Measurements from ENCODE around the gene TARS2. TPM values are rescaled to one million over a fixed set of nuclear protein-coding genes. Genes with fewer than 3 reads are reported as not detected.
A peak's percentile ranks its signal among the peaks of the same experiment; 100 is the strongest.

The TARS2 gene
- total and polyA plus RNA-seq, 2 of the 13 experiments (the other 11 are each of a cell fraction or from before 2014, with no cell fraction given), result 21.3 to 22.8 TPM

DNA sequence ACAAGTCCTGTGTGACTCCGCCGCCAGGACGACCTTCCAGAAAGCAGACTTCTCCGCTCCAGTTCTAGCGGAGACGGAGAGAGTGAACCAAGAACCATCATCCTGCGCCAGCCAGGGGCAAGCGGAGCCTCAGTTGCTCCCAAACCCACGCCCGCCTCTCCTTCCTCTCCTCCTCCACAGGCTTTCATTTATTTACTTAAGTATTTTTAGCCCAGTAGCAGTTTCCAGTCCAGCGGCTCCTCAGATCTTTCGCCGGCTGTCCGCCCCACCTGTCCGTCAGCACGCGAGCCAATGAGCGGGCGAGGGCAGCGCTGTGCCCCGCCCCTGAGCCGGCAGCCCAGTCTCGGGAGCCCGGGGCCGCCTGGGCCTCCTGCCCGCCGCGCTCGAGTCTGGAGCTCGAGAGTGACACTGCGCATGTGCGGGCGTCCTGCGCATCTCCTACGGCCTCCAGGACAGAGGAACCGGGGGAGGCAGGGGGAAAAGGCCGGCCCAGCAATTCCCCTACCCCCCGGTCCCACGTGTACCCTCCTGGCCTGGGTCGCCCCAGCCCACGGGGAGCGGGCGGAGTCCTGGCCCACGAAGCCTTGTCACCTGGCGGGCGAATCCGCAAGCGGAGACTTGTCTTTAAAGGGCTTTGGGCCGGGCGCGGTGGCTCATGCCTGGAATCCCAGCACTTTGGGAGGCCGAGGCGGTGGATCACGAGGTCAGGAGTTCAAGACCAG is 28.3 kb downstream of the TARS2 start, which contains the start of gene FALEC (continued):
- TF ChIP-seq BRF2 (CRISPR knock-in tag; IDR thresholded peaks at IDR 0.05) (no peak), XBP1 (CRISPR knock-in tag; IDR thresholded peaks at IDR 0.05) (no peak), ZNF260 (CRISPR knock-in tag; IDR thresholded peaks at IDR 0.05; ENCODE audit: borderline replicate concordance, low read depth) (no peak), SIX1 (CRISPR knock-in tag; IDR thresholded peaks at IDR 0.05; ENCODE audit: borderline replicate concordance) (no peak), RXRA (CRISPR knock-in tag; IDR thresholded peaks at IDR 0.05) (no peak), CENPBD1 (CRISPR knock-in tag; IDR thresholded peaks at IDR 0.05; ENCODE audit: borderline replicate concordance, low read depth) (no peak), ZNF652 (CRISPR knock-in tag; IDR thresholded peaks at IDR 0.05; ENCODE audit: borderline replicate concordance, low read depth) (no peak), AGO1 (IDR thresholded peaks at IDR 0.05; ENCODE audit: low read depth, low read length, poor library complexity, severe bottlenecking) (peak; percentile 33), PRDM10 (CRISPR knock-in tag; IDR thresholded peaks at IDR 0.05; ENCODE audit: low read depth) (peak; percentile 43; the same call in 1 of the 2 replicates), ZNF496 (CRISPR knock-in tag; IDR thresholded peaks at IDR 0.05; ENCODE audit: insufficient replicate concordance) (no peak), ZNF724P (CRISPR knock-in tag; IDR thresholded peaks at IDR 0.05; ENCODE audit: borderline replicate concordance) (no peak), MAZ (IDR thresholded peaks at IDR 0.05; ENCODE audit: borderline replicate concordance, low read depth, low read length) (peak; percentile 47; the same call in 1 of the 2 replicates), MAZ (CRISPR knock-in tag; IDR thresholded peaks at IDR 0.05; ENCODE audit: low read depth) (peak; percentile 13; the same call in 1 of the 2 replicates), HMG20A (CRISPR knock-in tag; IDR thresholded peaks at IDR 0.05; ENCODE audit: borderline replicate concordance) (no peak), FOXA3 (CRISPR knock-in tag; IDR thresholded peaks at IDR 0.05) (no peak), MLLT10 (CRISPR knock-in tag; IDR thresholded peaks at IDR 0.05) (no peak)
- TF ChIP-seq, protein P1, sequence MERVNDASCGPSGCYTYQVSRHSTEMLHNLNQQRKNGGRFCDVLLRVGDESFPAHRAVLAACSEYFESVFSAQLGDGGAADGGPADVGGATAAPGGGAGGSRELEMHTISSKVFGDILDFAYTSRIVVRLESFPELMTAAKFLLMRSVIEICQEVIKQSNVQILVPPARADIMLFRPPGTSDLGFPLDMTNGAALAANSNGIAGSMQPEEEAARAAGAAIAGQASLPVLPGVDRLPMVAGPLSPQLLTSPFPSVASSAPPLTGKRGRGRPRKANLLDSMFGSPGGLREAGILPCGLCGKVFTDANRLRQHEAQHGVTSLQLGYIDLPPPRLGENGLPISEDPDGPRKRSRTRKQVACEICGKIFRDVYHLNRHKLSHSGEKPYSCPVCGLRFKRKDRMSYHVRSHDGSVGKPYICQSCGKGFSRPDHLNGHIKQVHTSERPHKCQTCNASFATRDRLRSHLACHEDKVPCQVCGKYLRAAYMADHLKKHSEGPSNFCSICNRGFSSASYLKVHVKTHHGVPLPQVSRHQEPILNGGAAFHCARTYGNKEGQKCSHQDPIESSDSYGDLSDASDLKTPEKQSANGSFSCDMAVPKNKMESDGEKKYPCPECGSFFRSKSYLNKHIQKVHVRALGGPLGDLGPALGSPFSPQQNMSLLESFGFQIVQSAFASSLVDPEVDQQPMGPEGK (CRISPR knock-in tag; IDR thresholded peaks at IDR 0.05), result peak; percentile 88
- TF ChIP-seq, protein P2, sequence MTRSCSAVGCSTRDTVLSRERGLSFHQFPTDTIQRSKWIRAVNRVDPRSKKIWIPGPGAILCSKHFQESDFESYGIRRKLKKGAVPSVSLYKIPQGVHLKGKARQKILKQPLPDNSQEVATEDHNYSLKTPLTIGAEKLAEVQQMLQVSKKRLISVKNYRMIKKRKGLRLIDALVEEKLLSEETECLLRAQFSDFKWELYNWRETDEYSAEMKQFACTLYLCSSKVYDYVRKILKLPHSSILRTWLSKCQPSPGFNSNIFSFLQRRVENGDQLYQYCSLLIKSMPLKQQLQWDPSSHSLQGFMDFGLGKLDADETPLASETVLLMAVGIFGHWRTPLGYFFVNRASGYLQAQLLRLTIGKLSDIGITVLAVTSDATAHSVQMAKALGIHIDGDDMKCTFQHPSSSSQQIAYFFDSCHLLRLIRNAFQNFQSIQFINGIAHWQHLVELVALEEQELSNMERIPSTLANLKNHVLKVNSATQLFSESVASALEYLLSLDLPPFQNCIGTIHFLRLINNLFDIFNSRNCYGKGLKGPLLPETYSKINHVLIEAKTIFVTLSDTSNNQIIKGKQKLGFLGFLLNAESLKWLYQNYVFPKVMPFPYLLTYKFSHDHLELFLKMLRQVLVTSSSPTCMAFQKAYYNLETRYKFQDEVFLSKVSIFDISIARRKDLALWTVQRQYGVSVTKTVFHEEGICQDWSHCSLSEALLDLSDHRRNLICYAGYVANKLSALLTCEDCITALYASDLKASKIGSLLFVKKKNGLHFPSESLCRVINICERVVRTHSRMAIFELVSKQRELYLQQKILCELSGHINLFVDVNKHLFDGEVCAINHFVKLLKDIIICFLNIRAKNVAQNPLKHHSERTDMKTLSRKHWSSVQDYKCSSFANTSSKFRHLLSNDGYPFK (CRISPR knock-in tag; IDR thresholded peaks at IDR 0.05; ENCODE audit: borderline replicate concordance), result 0 out of 2 replicates have a peak, but pooled peaks have one; percentile 6
